Activated naive CD8-positive, alpha-beta T cell treated with anti-CD3 and anti-CD28 coated beads, Interleukin-2, amount 10 ng/mL, durations not matched to agents 7 days and 5 days (primary cell): ENCODE results near the gene HPSE. TPM values are rescaled to one million over a fixed set of nuclear protein-coding genes. Genes with fewer than 3 reads are reported as not detected.

Experiments used
- ATAC-seq: fragments of 150-1000 bp; cut with Tn5 transposase; one replicate; pipeline ENCODE4 v1.10.0; 2021; ENCODE audit warnings: low read depth, moderate library complexity
- POLR2A ChIA-PET: fragments of 350-600 bp; sonication (Branson Sonifier 250); formaldehyde crosslinking; loops from one replicate; lab custom pipeline; 2021; ENCODE audit warnings: antibody characterized with exemption; lab: Charles Lee
- DNase-seq: peaks from one replicate; pipeline ENCODE4 v3.0.0; 2021
- H3K27ac Mint-ChIP-seq: one replicate; pipeline ENCODE4 v1.8.0; 2022; ENCODE audit warnings: mild to moderate bottlenecking, mixed read lengths
- H3K27me3 Mint-ChIP-seq: one replicate; pipeline ENCODE4 v1.8.0; 2022; ENCODE audit warnings: mild to moderate bottlenecking, moderate library complexity, mixed read lengths
- H3K36me3 Mint-ChIP-seq: one replicate; pipeline ENCODE4 v1.8.0; 2021; ENCODE audit warnings: mild to moderate bottlenecking, mixed read lengths
- H3K4me1 Mint-ChIP-seq: one replicate; pipeline ENCODE4 v1.8.0; 2021; ENCODE audit warnings: mixed read lengths
- H3K4me3 Mint-ChIP-seq: one replicate; pipeline ENCODE4 v1.8.0; 2022; ENCODE audit warnings: mild to moderate bottlenecking, moderate library complexity, mixed read lengths
- H3K9me3 Mint-ChIP-seq: one replicate; pipeline ENCODE4 v1.8.0; 2021; ENCODE audit warnings: mixed read lengths
- total RNA-seq, 2 experiments: library from RNA; stranded (reverse); gene quantifications; one replicate each; pipeline ENCODE4 v1.2.3, GENCODE V29; 2021

The HPSE gene
- total RNA-seq = 10 to 100 TPM; 16.5 to 17.3 TPM

DNA sequence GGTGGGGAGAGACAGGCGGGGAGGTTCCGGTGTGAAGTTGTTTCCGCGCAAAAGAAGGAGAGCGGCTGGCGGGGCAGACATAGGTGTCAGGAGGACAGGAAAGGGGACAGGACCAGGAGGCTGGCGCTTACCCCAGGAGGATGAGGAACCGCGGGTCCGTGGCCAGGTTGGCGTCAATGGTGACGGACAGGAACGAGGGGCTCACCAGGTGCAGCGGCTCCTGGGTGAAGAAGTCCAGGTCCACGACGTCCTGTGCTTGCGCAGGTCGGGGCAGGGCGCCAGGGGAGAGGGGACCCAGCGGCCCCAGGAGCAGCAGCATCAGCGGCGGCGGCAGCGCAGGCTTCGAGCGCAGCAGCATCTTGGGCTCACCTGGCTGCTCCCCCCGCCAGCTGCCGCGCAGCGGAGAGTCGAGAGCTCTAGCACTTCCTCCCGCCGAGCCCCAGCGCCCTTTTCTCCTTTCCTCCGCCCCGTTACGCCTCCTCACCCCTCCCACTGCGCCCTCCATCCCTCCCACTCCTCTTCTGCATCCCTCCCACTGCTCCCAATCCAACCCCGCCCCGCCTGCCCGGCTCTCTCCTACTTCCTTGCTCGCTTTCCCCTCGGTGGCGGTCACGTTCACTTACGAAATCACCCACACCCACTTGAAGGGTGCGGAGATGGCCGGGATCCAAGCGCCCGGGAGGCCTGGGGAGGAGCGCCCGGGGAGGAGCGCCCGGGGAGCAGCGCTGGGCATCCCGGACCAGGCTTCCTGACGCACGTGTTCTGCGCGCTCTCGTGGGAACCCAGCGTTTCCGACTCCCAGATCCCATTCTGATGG lies at the start of gene HPSE:
Gene HPSE (minus strand): TSS at position 424 of the 817 bp plus-strand sequence. CDS start 66 bp downstream, at position 358.
- Mint-ChIP-seq H3K4me1 (peaks cover 30% of the 10 kb centered on the region), H3K9me3 (peaks cover 11% of the 10 kb centered on the region), H3K36me3 (peaks cover 23% of the 10 kb centered on the region), H3K4me3 (peak within 1 kb of the TSS; percentile 94), H3K27ac (peak within 1 kb of the TSS; percentile 88), H3K27me3 (peaks cover 20% of the 10 kb centered on the region)
- POLR2A ChIA-PET = interaction anchor here (0.7 to 1.5 kb wide), 4 partner anchors 48 to 151 kb away, joined by 3 to 4 read pairs (median 4); partner anchors contain the start of gene COQ2
- ATAC-seq (peak; percentile 92), DNase-seq (peak; percentile 75)

DNA sequence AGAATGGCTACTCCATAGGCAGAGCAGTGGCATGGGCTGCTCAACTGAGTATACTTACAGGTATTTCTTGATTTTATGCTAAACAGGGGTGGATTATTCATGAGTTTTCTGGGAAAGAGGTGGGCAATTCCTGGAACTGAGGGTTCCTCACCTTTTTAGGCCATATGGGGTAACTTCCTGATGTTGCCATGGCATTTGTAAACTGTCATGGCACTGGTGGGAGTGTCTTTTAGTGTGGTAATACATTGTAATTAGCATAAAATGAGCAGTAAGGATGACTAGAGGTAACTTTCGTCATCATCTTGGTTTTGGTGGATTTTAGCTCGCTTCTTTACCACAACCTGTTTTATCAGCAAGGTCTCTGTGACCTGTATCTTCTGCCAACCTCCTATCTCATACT lies 48.2 kb upstream of the HPSE start:
- DNase-seq (no peak), ATAC-seq (no peak)
- Mint-ChIP-seq H3K27me3 (no peaks in the 10 kb centered on the region), H3K9me3 (peaks cover 25% of the 10 kb centered on the region), H3K4me3 (no peak overlapping the region), H3K27ac (no peak overlapping the region), H3K4me1 (peaks cover 6% of the 10 kb centered on the region), H3K36me3 (peaks cover 18% of the 10 kb centered on the region)
- POLR2A ChIA-PET = interaction anchor here (1.1 kb wide), 1 partner anchor 48 kb away, joined by 3 read pairs; the partner anchor contains the start of gene HPSE

DNA sequence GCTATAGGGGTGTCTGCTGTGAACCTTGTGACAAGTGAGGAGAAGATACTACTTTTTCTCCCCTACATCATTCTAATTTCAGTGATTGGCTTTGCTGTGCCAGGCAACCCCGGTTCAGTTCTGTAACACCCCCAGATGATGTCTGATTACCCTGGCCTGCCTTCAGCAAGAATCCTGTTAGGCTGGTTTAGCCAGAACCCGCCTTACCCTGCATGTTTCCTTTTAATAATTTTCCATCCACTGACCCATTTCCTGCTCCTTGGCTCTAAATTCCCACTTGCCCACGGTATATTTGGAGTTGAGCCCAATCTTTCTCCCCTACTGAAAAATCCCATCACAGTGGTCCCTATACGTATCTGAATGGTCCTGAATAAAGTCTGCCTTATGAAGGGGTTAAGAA lies 46.5 kb upstream of the HPSE start:
- H3K4me1 Mint-ChIP-seq = peaks cover 4% of the 10 kb centered on the region
- no peaks in the 10 kb centered on the region for H3K27me3 Mint-ChIP-seq
- peaks cover 20% of the 10 kb centered on the region for H3K36me3 Mint-ChIP-seq
- DNase-seq (no peak), ATAC-seq (no peak)
- peaks cover 32% of the 10 kb centered on the region for H3K9me3 Mint-ChIP-seq
- POLR2A ChIA-PET = no interaction called here
- H3K27ac Mint-ChIP-seq = no peak overlapping the region
- H3K4me3 Mint-ChIP-seq = no peak overlapping the region

DNA sequence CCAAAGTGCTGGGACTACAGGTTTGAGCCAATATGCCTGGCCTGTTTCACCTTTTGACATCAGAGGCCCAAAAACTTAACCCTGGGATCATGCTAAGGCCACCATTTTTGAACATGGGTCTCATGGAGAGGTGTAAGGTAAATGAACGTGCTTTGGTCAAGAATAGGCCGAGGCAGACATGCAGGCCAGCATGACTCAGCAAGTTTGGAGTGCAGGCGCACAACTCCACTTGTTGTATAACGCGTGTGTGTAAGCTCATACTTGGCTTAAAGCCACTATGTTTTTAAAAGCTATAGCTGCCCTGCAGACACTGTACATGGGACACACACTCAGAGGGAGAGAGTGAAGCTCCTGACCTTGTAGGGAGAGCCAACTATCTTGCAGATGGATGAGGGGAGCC lies 43.8 kb upstream of the HPSE start:
- POLR2A ChIA-PET = interaction anchor here (1.9 kb wide), 1 partner anchor 10 kb away, joined by 4 read pairs; no protein-coding TSS in a partner anchor
- Mint-ChIP-seq H3K27ac (no peak overlapping the region), H3K4me3 (no peak overlapping the region), H3K9me3 (peaks cover 32% of the 10 kb centered on the region), H3K27me3 (peaks cover 2% of the 10 kb centered on the region), H3K36me3 (peaks cover 20% of the 10 kb centered on the region), H3K4me1 (peaks cover 4% of the 10 kb centered on the region)
- ATAC-seq = no peak
- DNase-seq = peak; percentile 33

DNA sequence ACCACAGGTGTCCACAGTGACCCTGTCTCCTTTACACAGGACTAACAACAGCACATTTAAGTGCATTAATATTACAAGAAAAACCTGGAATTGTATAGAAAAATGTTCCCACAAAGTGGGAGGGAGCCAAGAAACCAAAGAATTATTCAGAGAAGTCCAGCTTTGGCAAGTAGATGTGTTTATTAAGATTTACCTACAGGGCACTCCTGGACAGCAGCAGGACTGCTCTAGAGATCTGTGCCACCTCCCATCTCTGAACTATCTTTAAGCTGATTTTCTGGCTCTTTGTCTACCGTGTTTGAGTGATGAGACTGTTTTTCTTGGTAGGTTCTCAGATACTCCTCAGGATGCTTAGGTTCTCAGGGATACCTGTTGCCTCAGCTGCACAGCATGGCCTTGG lies 38.3 kb upstream of the HPSE start:
- peaks cover 4% of the 10 kb centered on the region for H3K36me3 Mint-ChIP-seq
- H3K9me3 Mint-ChIP-seq = peaks cover 17% of the 10 kb centered on the region
- no peak overlapping the region for H3K27ac Mint-ChIP-seq
- H3K4me1 Mint-ChIP-seq = peaks cover 18% of the 10 kb centered on the region
- POLR2A ChIA-PET = no interaction called here
- DNase-seq = no peak
- H3K4me3 Mint-ChIP-seq = no peak overlapping the region
- no peak for ATAC-seq
- peaks cover 3% of the 10 kb centered on the region for H3K27me3 Mint-ChIP-seq

DNA sequence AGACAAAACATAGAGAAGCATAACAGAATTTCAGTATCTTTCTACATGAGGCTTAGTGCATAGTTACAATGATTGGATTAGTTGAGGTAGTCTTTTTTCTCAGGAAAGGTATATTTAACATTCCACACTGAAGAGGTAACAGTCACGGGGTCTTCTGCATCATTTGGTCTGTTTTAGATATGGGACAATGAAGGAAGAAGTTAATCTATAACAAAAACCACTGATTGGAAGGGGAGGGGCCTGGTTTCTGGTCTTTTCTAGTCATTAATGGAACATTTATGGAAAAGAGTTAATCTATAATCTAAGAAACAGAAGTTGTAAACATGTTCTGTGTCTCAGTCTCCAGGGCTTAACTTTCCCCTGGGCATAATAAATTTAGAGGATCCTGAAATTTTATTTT lies 37.3 kb upstream of the HPSE start:
- H3K4me3 Mint-ChIP-seq = no peak overlapping the region

DNA sequence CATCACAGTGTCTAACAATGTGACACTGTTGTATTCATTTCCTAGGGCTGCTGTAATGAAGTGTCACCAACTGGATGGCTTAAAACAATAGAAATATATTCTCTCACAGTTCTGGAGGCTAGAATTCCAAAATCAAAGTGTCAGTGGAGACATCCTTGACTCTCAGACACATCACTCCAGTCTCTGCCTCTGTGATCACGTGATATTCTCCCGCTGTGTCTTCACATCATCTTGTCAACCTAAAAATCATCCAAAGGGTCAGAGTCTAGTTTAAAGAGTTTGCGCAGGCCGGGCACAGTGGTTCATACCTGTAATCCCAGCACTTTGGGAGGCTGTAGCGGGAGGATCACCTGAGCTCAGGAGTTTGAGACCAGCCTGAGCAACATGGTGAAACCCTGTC lies 36.6 kb upstream of the HPSE start:
- DNase-seq (no peak), ATAC-seq (no peak)
- Mint-ChIP-seq H3K9me3 (peaks cover 8% of the 10 kb centered on the region), H3K36me3 (peaks cover 1% of the 10 kb centered on the region), H3K27me3 (peaks cover 3% of the 10 kb centered on the region), H3K4me3 (no peak overlapping the region), H3K27ac (no peak overlapping the region), H3K4me1 (peaks cover 18% of the 10 kb centered on the region)
- POLR2A ChIA-PET = no interaction called here

More for the DNA sequence above, 37.3 kb upstream of the HPSE start:
- DNase-seq = no peak
- Mint-ChIP-seq H3K36me3 (peaks cover 1% of the 10 kb centered on the region), H3K27me3 (peaks cover 3% of the 10 kb centered on the region), H3K27ac (no peak overlapping the region), H3K4me1 (peaks cover 18% of the 10 kb centered on the region), H3K9me3 (peaks cover 11% of the 10 kb centered on the region)
- no peak for ATAC-seq
- POLR2A ChIA-PET = no interaction called here

DNA sequence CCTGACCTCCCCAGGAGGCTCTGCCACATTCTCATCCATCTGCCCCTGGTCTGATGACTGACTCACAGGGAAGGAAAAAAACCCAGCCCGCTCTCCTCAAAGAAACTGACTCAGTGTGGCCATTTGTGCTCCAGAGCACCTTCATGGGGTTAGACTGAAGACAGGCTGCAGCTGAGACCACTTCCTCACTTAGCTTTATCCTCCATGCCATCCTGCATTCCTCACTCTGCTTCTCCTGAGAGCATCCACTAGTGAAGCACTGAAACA lies 35.9 kb upstream of the HPSE start:
- peaks cover 18% of the 10 kb centered on the region for H3K4me1 Mint-ChIP-seq
- POLR2A ChIA-PET = interaction anchor here (0.6 kb wide), 1 partner anchor 13 kb away, joined by 5 read pairs; no protein-coding TSS in a partner anchor
- DNase-seq (no peak), ATAC-seq (no peak)
- H3K36me3 Mint-ChIP-seq = peaks cover 1% of the 10 kb centered on the region
- peaks cover 3% of the 10 kb centered on the region for H3K9me3 Mint-ChIP-seq
- H3K27me3 Mint-ChIP-seq = peaks cover 3% of the 10 kb centered on the region
- no peak overlapping the region for H3K4me3 Mint-ChIP-seq
- no peak overlapping the region for H3K27ac Mint-ChIP-seq

DNA sequence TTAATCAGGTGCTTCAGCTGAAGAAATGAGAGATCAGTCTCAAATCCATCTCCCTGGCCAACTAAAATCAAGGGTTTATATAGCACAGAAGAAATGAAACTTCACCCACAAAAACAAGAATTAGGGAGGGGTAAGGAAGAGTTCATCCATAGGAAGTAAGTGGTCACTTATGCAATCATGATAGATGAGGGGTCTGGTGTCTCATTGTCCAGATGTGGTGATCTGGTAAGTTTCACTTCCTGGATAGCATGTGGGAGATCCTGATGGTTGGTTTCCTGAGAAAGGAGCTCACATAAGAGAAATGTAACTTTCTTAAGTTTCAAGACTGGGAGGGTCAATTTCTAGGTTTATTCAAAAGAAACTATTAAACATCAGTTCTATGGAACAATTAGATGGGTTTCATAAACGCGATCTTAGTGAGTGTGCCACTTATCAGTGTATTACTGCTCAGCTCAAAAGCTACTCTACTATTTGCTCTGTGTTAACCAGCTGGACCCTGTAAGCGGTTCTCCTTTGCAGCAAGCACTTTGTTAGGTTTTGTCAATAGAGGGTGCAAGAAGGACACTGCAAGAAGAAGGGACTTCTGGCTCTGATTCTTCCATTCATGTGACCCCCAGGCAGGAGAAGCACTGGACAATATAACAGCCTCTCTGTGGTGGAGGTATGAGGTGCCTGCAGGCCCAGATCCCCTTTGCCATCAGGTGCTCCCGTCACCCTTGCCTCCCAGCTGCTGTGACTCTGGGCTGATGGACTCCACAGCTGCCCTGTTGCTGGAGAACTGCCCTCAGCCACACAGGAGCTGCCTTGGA lies 35.4 kb upstream of the HPSE start:
- H3K27me3 Mint-ChIP-seq = peaks cover 3% of the 10 kb centered on the region
- ATAC-seq (no peak), DNase-seq (no peak)
- H3K9me3 Mint-ChIP-seq = peaks cover 3% of the 10 kb centered on the region
- H3K36me3 Mint-ChIP-seq = peaks cover 1% of the 10 kb centered on the region
- H3K4me1 Mint-ChIP-seq = peaks cover 18% of the 10 kb centered on the region
- POLR2A ChIA-PET = interaction anchor here (0.6 to 1.5 kb wide), 2 partner anchors 12 to 85 kb away, joined by 5 read pairs; partner anchors contain the start of gene COQ2
- peak overlapping the region; percentile 3 for H3K27ac Mint-ChIP-seq
- H3K4me3 Mint-ChIP-seq = no peak overlapping the region

DNA sequence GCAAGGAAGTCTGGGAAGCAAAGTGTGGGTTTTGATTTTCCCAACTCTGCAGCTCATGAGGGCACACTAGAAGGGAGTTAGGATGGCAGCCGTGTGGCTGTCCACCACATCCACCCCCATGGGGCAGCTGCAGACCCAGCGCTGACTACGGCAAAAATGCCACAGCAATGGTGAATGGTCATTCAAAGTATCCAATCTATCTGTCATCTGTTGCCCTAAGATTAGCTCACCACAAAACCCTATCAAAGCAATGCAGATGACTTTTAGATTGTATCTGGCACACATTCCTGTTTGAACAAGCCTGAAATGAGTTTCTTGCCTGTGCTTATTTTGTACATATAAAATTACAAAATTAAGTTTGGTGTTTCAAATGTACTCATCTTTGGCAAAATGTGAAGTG lies 29.7 kb upstream of the HPSE start:
- no peak overlapping the region for H3K4me3 Mint-ChIP-seq
- peaks cover 1% of the 10 kb centered on the region for H3K36me3 Mint-ChIP-seq
- peaks cover 8% of the 10 kb centered on the region for H3K4me1 Mint-ChIP-seq
- H3K27me3 Mint-ChIP-seq = peaks cover 2% of the 10 kb centered on the region
- no peak overlapping the region for H3K27ac Mint-ChIP-seq
- peaks cover 3% of the 10 kb centered on the region for H3K9me3 Mint-ChIP-seq
- no peak for DNase-seq
- POLR2A ChIA-PET = no interaction called here
- no peak for ATAC-seq

DNA sequence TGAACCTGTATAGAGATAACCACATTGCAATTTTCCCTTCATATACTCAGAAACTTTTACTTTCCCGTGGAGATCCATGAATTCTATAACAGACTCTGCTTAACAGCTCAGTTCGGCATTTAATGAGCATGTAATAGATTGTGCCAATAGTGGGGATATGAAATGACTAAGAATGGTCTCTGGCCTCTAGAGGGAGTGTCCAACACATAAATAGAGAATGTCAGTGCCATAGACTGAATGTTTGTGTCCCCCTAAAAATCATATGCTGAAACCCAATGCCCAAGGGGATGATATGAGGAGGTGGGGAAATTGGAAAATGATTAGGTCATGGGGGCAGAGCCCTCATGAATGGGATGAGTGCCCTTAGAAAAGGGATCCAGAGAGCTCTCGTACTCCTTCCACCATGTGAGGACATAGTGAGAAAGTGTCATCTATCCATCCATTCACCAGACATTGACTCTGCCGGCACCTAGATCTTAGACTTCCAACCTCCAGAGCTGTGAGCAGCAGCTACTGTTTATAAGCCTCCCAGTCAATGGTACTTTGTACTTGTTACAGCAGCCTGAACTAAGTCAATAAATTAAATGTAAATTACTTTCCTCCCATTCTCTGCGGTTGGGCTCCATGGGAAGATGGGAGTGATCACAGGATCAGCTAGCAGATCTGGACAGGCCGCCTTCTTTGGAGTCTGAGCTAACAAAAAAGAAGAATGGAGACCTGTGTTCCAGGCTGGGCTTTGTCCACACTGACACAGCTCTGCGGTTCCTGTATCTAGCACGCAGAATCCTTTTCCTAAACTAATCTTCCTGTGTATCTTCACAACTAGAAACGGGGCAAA lies 28.1 kb upstream of the HPSE start:
- peaks cover 2% of the 10 kb centered on the region for H3K27me3 Mint-ChIP-seq
- POLR2A ChIA-PET = no interaction called here
- no peaks in the 10 kb centered on the region for H3K9me3 Mint-ChIP-seq
- ATAC-seq (peak; percentile 65), DNase-seq (no peak)
- no peak overlapping the region for H3K4me3 Mint-ChIP-seq
- peaks cover 5% of the 10 kb centered on the region for H3K4me1 Mint-ChIP-seq
- H3K27ac Mint-ChIP-seq = no peak overlapping the region
- no peaks in the 10 kb centered on the region for H3K36me3 Mint-ChIP-seq

DNA sequence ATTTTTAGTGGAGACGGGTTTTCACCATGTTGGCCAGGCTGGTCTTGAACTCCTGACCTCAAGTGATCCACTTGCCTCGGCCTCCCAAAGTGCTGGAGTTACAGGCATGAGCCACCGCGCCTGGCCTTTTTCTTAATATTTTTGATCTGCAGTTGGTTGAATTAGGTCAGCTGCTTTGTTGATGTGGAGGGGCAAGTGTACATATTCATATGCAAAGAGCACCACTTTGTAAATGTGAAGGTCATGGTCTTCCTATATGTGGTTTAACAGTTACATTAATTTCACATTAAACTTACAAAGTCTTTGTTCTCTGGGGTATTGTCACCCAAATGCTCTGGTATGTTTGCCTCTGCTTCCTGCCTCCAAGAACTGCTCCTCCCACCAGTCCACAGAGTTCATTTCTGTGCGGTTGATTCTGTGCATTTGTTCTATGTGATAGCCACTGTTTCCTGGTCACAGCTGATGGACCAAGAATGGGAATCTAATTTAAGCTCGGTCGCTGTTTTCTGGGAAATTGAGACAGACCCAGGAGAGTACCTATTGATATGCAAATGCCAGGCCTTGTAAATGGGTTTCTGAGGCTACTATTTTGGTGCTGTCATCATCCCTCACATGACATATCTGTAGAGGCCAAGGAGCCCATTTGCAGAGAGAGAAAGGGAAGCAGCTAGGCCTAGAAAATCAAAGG lies 26.9 kb upstream of the HPSE start:
- no peak overlapping the region for H3K27ac Mint-ChIP-seq
- POLR2A ChIA-PET = no interaction called here
- H3K36me3 Mint-ChIP-seq = peaks cover under 1% of the 10 kb centered on the region
- H3K4me3 Mint-ChIP-seq = no peak overlapping the region
- ATAC-seq = peak; percentile 23
- H3K9me3 Mint-ChIP-seq = no peaks in the 10 kb centered on the region
- no peak for DNase-seq
- peaks cover 2% of the 10 kb centered on the region for H3K27me3 Mint-ChIP-seq
- peaks cover 8% of the 10 kb centered on the region for H3K4me1 Mint-ChIP-seq
